ENCODE measurements around the gene PRICKLE4.

The PRICKLE4 gene

GRCh38 chr6:41836660-41837052 lies 56.1 kb downstream of the PRICKLE4 start:
- TF ChIP-seq EZH2phosphoT487 (IDR thresholded peaks at IDR 0.05; ENCODE audit: borderline replicate concordance) = no peak
- TF ChIP-seq, protein P1, sequence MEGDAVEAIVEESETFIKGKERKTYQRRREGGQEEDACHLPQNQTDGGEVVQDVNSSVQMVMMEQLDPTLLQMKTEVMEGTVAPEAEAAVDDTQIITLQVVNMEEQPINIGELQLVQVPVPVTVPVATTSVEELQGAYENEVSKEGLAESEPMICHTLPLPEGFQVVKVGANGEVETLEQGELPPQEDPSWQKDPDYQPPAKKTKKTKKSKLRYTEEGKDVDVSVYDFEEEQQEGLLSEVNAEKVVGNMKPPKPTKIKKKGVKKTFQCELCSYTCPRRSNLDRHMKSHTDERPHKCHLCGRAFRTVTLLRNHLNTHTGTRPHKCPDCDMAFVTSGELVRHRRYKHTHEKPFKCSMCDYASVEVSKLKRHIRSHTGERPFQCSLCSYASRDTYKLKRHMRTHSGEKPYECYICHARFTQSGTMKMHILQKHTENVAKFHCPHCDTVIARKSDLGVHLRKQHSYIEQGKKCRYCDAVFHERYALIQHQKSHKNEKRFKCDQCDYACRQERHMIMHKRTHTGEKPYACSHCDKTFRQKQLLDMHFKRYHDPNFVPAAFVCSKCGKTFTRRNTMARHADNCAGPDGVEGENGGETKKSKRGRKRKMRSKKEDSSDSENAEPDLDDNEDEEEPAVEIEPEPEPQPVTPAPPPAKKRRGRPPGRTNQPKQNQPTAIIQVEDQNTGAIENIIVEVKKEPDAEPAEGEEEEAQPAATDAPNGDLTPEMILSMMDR (conservative IDR thresholded peaks at IDR 0.05; ENCODE audit: low read length) = no peak
- H3K79me2 ChIP-seq (ENCODE audit: insufficient read depth, low read length) = peaks cover 21% of the 10 kb centered on the region; the same call in 1 of the 2 replicates
- H3K9me2 ChIP-seq (replicated peaks; ENCODE audit: low read depth, low read length) = no peaks in the 10 kb centered on the region
- peak overlapping the region; percentile 27 for H3K4me3 ChIP-seq (ENCODE audit: low read length, poor library complexity, severe bottlenecking)
- peak overlapping the region; percentile 55 for H3K4me2 ChIP-seq (ENCODE audit: low read depth, low read length, poor library complexity, severe bottlenecking)
- H3K9ac ChIP-seq (ENCODE audit: low read depth, low read length, poor library complexity, severe bottlenecking) = peak overlapping the region; percentile 64
- H3K9me3 ChIP-seq (ENCODE audit: insufficient read depth, low read depth, low read length) = no peaks in the 10 kb centered on the region
- H3F3A ChIP-seq (ENCODE audit: low read depth) = no peaks in the 10 kb centered on the region; the same call in 1 of the 2 replicates
- no peaks in the 10 kb centered on the region for H3K36me3 ChIP-seq (ENCODE audit: insufficient read depth, low read length)
- no peaks in the 10 kb centered on the region for H4K20me1 ChIP-seq (ENCODE audit: insufficient read depth, low read length, poor library complexity, severe bottlenecking)
- no peak overlapping the region for H2AFZ ChIP-seq (ENCODE audit: low read length)
- no peaks in the 10 kb centered on the region for H3K27me3 ChIP-seq (ENCODE audit: insufficient read depth, low read length, poor library complexity, severe bottlenecking)
- H3K4me1 ChIP-seq (ENCODE audit: insufficient read depth, low read length, poor library complexity, severe bottlenecking) = peaks cover 17% of the 10 kb centered on the region
